Central memory CD8-positive, alpha-beta T cell (primary cell): ENCODE measurements around the gene CALHM3.

Experiments used
- ATAC-seq: fragments of 150-1000 bp; cut with Tn5 transposase; replicated peaks from 2 replicates; pipeline ENCODE4 v1.10.0; 2022; ENCODE audit warnings: mild to moderate bottlenecking, moderate FRiP score, moderate number of reproducible peaks; ENCODE audit not compliant: poor library complexity, severe bottlenecking; ENCODE audit errors: extremely low read depth
- DNase-seq, 2 donors: peaks; one replicate each; pipeline ENCODE4 v3.0.0; 2021; ENCODE audit warnings: low spot score in 2 of 2
- H3K27ac Mint-ChIP-seq: one replicate; pipeline ENCODE4 v1.8.0; 2022; ENCODE audit warnings: low read depth, mild to moderate bottlenecking, moderate library complexity, mixed read lengths
- H3K27me3 Mint-ChIP-seq: one replicate; pipeline ENCODE4 v1.8.0; 2022; ENCODE audit warnings: mixed read lengths
- H3K36me3 Mint-ChIP-seq: one replicate; pipeline ENCODE4 v1.8.0; 2022; ENCODE audit warnings: mild to moderate bottlenecking, moderate library complexity, mixed read lengths; ENCODE audit not compliant: insufficient read depth
- H3K4me1 Mint-ChIP-seq: one replicate; pipeline ENCODE4 v1.8.0; 2022; ENCODE audit warnings: mixed read lengths
- H3K4me3 Mint-ChIP-seq: one replicate; pipeline ENCODE4 v1.8.0; 2022; ENCODE audit warnings: mild to moderate bottlenecking, moderate library complexity, mixed read lengths
- H3K9me3 Mint-ChIP-seq: one replicate; pipeline ENCODE4 v1.8.0; 2022; ENCODE audit warnings: mixed read lengths

CALHM3 gene

DNA sequence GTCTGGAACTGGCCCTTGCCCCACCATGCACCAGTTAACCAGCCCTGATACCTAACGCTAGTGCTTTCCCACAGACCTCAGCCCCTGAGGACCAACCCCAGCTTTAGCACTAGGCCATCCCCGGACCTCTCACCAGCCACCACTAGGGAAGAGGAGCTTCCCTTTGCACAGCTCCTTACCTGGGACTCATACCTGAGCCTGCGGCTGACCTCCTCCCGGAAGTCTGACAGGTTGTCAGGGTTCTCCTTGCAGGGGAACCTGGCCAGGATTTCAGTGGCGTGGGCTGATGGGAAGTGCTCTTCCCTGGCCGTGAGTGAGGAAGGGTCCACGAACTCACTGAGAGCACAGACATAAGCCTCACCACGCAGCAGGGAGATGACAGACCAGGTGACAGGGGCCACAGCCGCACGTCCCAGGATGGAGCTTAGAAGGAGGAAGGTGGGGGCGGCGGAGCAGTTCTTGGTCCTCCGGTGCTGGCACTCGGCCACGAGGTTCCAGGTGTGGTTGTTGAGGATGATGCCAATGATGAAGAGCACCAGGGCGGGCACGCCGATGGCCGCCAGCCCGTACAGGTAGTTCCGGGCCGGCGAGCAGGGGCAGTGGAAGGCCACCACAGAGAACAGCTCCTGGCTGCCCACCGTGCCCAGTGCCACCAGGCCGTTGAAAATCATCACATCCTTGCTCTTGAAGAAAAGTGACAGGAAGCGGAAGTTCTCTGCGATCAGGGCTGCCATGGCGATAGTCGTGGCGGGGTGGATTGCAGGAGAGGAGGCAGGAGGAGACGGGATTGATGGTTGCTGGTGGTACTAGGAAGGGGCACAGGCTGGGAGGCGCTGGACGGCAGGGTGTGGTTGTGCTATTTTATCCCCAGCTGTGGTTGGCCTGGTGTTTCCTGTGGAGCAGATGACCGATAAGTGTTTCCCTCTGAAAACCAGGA, 29.6 kb downstream of the CALHM3 start:
- Mint-ChIP-seq H3K4me3 (peak overlapping the region; percentile 90), H3K9me3 (no peaks in the 10 kb centered on the region), H3K27ac (peak overlapping the region; percentile 84), H3K4me1 (peaks cover 73% of the 10 kb centered on the region), H3K36me3 (peaks cover 17% of the 10 kb centered on the region), H3K27me3 (no peaks in the 10 kb centered on the region)
- ATAC-seq (no peak), DNase-seq (no peak)

DNA sequence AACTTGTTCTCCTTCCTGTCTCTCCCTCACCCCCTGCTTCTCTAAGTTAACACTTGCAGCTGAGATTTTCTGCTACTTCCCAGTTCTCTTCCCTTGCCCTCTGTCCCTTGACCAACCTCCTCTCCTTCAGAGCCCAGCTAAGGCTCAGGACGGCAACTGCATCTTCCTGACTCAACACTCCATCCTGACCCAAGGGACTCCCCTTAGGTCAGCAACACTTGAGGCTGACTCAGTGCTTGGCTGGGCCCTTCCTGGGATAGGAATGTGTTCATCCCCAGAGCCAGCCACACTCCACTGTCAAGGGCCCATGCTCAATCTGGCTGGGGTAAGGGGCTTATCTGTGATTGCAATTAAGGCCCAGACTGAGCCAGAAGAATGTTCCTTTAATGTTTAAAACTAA, 30.3 kb downstream of the CALHM3 start:
- no peaks in the 10 kb centered on the region for H3K27me3 Mint-ChIP-seq
- ATAC-seq (no peak), DNase-seq (no peak)
- H3K9me3 Mint-ChIP-seq = no peaks in the 10 kb centered on the region
- H3K27ac Mint-ChIP-seq = peak overlapping the region; percentile 84
- peaks cover 22% of the 10 kb centered on the region for H3K36me3 Mint-ChIP-seq
- peak overlapping the region; percentile 90 for H3K4me3 Mint-ChIP-seq
- peaks cover 69% of the 10 kb centered on the region for H3K4me1 Mint-ChIP-seq

GRCh38 chr10:103447187-103447586, 31.9 kb downstream of the CALHM3 start:
- no peak overlapping the region for H3K4me3 Mint-ChIP-seq
- ATAC-seq (no peak), DNase-seq (no peak)
- peaks cover 54% of the 10 kb centered on the region for H3K4me1 Mint-ChIP-seq
- no peaks in the 10 kb centered on the region for H3K9me3 Mint-ChIP-seq
- H3K27me3 Mint-ChIP-seq = no peaks in the 10 kb centered on the region
- H3K27ac Mint-ChIP-seq = peak overlapping the region; percentile 35
- H3K36me3 Mint-ChIP-seq = peaks cover 25% of the 10 kb centered on the region

DNA sequence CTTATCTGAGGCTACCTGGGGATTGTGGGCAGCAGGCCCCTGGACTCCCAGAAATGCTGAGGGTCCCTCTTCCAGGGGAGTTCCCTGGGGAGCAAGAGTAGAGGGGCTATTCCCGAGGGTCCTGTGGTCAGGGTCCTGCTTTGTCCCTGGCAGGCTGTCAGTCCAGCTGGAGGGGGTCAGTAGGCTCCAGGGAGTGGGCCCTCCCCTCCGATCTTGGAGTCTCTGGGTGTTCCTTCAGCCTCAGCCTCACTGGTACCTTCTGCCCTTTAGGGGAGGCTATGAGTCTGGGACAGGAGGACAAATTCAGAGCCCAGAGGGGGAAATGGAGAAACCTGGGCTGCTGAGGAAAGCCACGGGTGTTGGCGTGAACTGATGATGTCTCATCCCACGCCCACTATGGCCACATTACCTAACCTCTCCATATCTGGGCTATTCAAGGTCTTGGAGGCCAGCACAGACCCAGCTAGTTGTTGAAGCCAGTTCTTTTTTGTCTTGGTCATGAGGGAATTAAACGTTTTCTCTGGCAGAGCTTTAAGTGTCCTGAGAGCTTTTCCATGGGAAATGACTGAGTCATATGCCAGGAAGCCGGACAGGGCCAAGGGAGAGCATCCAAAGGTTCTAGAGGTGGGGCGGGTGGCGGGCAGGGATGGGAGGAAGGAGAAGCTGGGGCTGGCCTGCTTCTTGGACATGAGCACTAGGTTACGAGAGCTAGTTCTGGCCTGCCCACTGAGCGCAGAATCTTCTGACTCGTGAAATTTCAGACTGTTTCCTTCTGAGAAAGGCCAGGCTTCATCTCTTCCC, 33.1 kb downstream of the CALHM3 start:
- no peak overlapping the region for H3K27ac Mint-ChIP-seq
- no peaks in the 10 kb centered on the region for H3K9me3 Mint-ChIP-seq
- no peak overlapping the region for H3K4me3 Mint-ChIP-seq
- peaks cover 46% of the 10 kb centered on the region for H3K4me1 Mint-ChIP-seq
- ATAC-seq = no peak
- DNase-seq = no peak
- H3K36me3 Mint-ChIP-seq = peaks cover 26% of the 10 kb centered on the region
- H3K27me3 Mint-ChIP-seq = no peaks in the 10 kb centered on the region

DNA sequence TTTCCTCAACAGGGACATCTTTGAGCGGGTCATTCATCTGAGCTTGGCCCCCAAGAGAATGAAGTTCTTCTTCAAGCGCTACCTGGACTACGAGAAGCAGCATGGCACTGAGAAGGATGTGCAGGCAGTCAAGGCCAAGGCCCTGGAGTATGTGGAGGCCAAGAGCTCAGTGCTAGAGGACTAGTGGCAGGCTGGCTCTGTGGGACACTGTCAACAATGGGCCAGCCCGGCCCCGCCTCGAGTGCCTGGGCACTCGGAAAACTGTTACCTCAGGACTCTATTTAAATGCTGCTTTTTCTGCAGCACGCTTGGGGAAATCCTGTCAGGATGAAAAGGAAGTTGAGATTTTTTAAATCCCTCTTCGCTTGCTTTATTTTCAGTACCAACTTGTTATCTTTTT, 33.7 kb downstream of the CALHM3 start:
- no peak overlapping the region for H3K4me3 Mint-ChIP-seq
- peaks cover 40% of the 10 kb centered on the region for H3K4me1 Mint-ChIP-seq
- H3K9me3 Mint-ChIP-seq = no peaks in the 10 kb centered on the region
- ATAC-seq (no peak), DNase-seq (no peak)
- H3K27ac Mint-ChIP-seq = no peak overlapping the region
- H3K36me3 Mint-ChIP-seq = peaks cover 27% of the 10 kb centered on the region
- H3K27me3 Mint-ChIP-seq = no peaks in the 10 kb centered on the region

GRCh38 chr10:103444478-103444877, 34.6 kb downstream of the CALHM3 start:
- ATAC-seq (no peak), DNase-seq (no peak)
- Mint-ChIP-seq H3K27ac (no peak overlapping the region), H3K4me3 (no peak overlapping the region), H3K4me1 (peaks cover 31% of the 10 kb centered on the region), H3K36me3 (peaks cover 27% of the 10 kb centered on the region), H3K9me3 (no peaks in the 10 kb centered on the region), H3K27me3 (no peaks in the 10 kb centered on the region)

DNA sequence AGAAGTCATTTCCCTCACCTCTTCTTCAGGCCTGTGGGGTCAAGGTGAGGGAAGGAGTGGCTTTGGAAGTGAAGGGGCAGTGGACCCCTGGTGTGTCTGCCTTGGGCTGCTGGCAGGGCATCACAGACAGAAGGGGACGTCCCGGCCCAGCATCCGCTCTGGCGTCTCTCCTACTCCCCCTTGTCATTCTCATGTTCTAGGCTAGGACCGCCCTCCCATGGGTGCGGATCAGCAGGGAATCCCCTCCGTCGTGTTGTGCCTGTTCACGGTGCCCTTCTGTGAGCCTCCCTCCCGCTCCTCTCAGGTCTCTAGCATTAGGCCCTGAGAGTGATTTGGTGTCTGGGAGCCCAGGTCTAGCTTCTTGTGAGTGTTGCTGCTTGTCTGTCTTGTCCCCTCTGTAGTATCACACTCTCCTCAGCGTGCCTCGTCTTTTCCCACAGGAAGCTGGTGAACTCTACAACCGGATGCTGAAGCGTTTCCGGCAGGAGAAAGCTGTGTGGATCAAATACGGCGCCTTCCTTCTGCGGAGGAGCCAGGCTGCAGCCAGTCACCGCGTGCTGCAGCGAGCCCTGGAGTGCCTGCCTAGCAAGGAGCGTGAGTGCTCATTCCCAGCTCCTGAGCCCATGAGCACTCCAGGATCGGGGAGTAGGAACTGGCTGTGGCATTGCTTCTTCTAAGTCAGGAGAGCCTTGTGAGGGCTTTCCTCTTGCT, 35.4 kb downstream of the CALHM3 start:
- DNase-seq (no peak), ATAC-seq (no peak)
- Mint-ChIP-seq H3K27ac (peak overlapping the region; percentile 68), H3K9me3 (no peaks in the 10 kb centered on the region), H3K4me1 (peaks cover 22% of the 10 kb centered on the region), H3K4me3 (no peak overlapping the region), H3K27me3 (no peaks in the 10 kb centered on the region), H3K36me3 (peaks cover 26% of the 10 kb centered on the region)

DNA sequence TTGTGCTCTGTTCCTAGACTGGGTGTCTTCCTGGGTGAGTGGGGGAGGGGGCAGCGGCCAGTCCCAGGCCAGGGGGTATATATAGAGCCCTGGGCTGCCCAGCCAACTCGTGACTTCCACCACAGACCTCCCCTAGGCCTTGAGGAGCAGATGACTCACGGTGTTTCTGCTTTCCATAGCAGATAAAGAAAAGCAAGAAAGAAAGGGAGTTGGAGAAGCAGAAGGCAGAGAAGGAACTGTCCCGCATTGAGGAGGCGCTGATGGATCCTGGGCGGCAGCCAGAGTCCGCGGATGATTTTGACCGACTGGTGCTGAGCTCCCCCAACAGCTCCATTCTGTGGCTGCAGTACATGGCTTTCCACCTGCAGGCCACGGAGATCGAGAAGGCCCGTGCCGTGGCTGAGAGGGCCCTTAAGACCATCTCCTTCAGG, 37.0 kb downstream of the CALHM3 start:
- peak overlapping the region; percentile 68 for H3K27ac Mint-ChIP-seq
- no peak for DNase-seq
- peaks cover 28% of the 10 kb centered on the region for H3K36me3 Mint-ChIP-seq
- no peak overlapping the region for H3K4me3 Mint-ChIP-seq
- no peak for ATAC-seq
- H3K4me1 Mint-ChIP-seq = peaks cover 13% of the 10 kb centered on the region
- H3K27me3 Mint-ChIP-seq = no peaks in the 10 kb centered on the region
- no peaks in the 10 kb centered on the region for H3K9me3 Mint-ChIP-seq

DNA sequence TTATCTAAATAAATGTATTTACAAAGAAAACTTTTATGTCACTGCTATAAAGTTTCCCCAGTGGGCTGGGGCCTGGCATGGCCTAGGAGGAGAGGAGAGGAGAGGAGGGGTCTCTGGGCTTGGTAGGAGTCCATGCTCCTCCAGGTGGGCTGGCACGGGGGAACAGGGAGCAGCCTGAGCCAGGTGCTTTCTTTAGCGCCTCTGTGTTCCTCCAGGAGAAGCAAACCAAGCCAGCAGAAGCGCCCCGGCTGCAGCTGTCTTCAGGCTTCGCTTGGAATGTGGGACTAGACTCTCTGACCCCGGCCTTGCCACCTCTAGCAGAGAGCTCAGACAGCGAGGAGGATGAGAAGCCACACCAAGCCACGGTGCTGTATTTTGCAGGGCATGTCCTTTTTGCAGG, 37.4 kb downstream of the CALHM3 start:
- ATAC-seq (no peak), DNase-seq (no peak)
- Mint-ChIP-seq H3K9me3 (no peaks in the 10 kb centered on the region), H3K4me3 (no peak overlapping the region), H3K27ac (peak overlapping the region; percentile 68), H3K27me3 (no peaks in the 10 kb centered on the region), H3K36me3 (peaks cover 32% of the 10 kb centered on the region), H3K4me1 (peaks cover 13% of the 10 kb centered on the region)

DNA sequence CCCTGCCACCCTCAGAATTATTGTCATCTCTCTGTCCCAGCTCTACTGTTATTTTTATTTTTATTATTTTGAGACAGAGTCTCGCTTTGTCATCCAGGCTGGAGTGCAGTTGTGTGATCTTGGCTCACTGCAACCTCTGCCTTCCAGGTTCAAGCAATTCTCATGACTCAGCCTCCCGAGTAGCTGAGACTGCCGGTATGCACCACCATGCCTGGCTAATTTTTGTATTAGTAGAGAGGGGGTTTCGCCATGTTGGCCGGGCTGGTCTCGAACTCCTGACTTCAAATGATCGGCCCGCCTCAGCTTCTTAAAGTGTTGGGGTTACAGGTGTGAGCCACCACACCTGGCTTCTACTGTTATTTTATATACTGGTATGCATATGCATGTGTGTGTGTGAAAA, 37.8 kb downstream of the CALHM3 start:
- H3K4me3 Mint-ChIP-seq = no peak overlapping the region
- no peaks in the 10 kb centered on the region for H3K9me3 Mint-ChIP-seq
- peaks cover 36% of the 10 kb centered on the region for H3K36me3 Mint-ChIP-seq
- no peaks in the 10 kb centered on the region for H3K27me3 Mint-ChIP-seq
- H3K27ac Mint-ChIP-seq = peak overlapping the region; percentile 68
- ATAC-seq = no peak
- no peak for DNase-seq
- peaks cover 13% of the 10 kb centered on the region for H3K4me1 Mint-ChIP-seq

- Mint-ChIP-seq H3K9me3 (no peaks in the 10 kb centered on the region), H3K4me1 (peaks cover 11% of the 10 kb centered on the region), H3K36me3 (peaks cover 40% of the 10 kb centered on the region), H3K4me3 (no peak overlapping the region), H3K27ac (peak overlapping the region; percentile 15), H3K27me3 (no peaks in the 10 kb centered on the region)
- ATAC-seq (no peak), DNase-seq (no peak)
Observed at GRCh38 chr10:103440416-103440815, 38.6 kb downstream of the CALHM3 start.

GRCh38 chr10:103439776-103440175, 39.3 kb downstream of the CALHM3 start:
- H3K27me3 Mint-ChIP-seq = no peaks in the 10 kb centered on the region
- ATAC-seq = no peak
- H3K4me1 Mint-ChIP-seq = peaks cover 11% of the 10 kb centered on the region
- peak overlapping the region; percentile 15 for H3K27ac Mint-ChIP-seq
- DNase-seq = no peak
- H3K9me3 Mint-ChIP-seq = no peaks in the 10 kb centered on the region
- H3K36me3 Mint-ChIP-seq = peaks cover 41% of the 10 kb centered on the region
- no peak overlapping the region for H3K4me3 Mint-ChIP-seq
